Erythroblast (primary cell): ENCODE data around the gene TMEM271.

Experiments used
- GATA1 ChIP-seq: IDR thresholded peaks from 2 replicates; pipeline ENCODE4 v1.6.1; 2011; ENCODE audit warnings: low read depth, mild to moderate bottlenecking, control low read depth, low read length, moderate library complexity
- POLR2A ChIP-seq: IDR thresholded peaks from 2 replicates; pipeline ENCODE4 v1.6.1; 2011; ENCODE audit warnings: mild to moderate bottlenecking, low read length

DNA sequence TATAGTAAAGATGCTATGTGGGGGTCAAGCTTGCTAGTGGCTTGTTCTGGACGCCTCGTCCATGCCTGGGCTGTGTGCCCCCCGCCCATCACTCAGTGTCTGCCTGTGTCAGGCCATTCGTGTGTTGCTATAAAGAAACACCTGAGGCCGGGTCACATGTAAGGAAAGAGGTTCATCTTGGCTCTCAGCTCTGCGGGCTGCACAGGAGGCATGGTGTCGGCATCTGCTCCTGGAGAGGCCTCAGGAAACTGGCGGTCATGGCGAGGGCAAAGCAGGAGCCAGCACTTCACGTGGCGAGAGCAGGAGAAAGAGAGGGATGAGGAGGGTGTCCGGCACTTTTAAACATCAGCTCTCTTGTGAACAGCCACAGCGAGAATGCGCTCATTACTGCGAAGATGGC is 51.9 kb downstream of the TMEM271 start:
- TF ChIP-seq POLR2A (no peak), GATA1 (no peak)
